Activated B cell treated with CpG ODN at 0.5 μM for 24 hours (primary cell): ENCODE results near the gene MUC5B. TPM values are rescaled to one million over a fixed set of nuclear protein-coding genes. Genes with fewer than 3 reads are reported as not detected.

Experiments used
- ATAC-seq: fragments of 200-7000 bp; cut with Tn5 transposase; one replicate; pipeline ENCODE4 v1.10.0; 2021; ENCODE audit warnings: low read depth, mild to moderate bottlenecking, moderate library complexity
- CTCF ChIA-PET: fragments of 350-600 bp; sonication (Branson Sonifier 250); formaldehyde crosslinking; loops from one replicate; lab custom pipeline; 2021; ENCODE audit warnings: antibody characterized with exemption; lab: Charles Lee
- POLR2A ChIA-PET: fragments of 350-600 bp; sonication (Branson Sonifier 250); formaldehyde crosslinking; loops from one replicate; lab custom pipeline; 2021; ENCODE audit warnings: antibody characterized with exemption; lab: Charles Lee
- DNase-seq: peaks from one replicate; pipeline ENCODE4 v3.0.0; 2022
- H3K27ac Mint-ChIP-seq: one replicate; pipeline ENCODE4 v1.8.0; 2020; ENCODE audit warnings: mixed read lengths
- H3K27me3 Mint-ChIP-seq: one replicate; pipeline ENCODE4 v1.8.0; 2021; ENCODE audit warnings: mixed read lengths
- H3K36me3 Mint-ChIP-seq: one replicate; pipeline ENCODE4 v1.8.0; 2021; ENCODE audit warnings: low read depth, mixed read lengths
- H3K4me1 Mint-ChIP-seq: one replicate; pipeline ENCODE4 v1.8.0; 2021; ENCODE audit warnings: mixed read lengths
- H3K4me3 Mint-ChIP-seq: one replicate; pipeline ENCODE4 v1.8.0; 2020; ENCODE audit warnings: mild to moderate bottlenecking, mixed read lengths
- H3K9me3 Mint-ChIP-seq: one replicate; pipeline ENCODE4 v1.8.0; 2020; ENCODE audit warnings: mixed read lengths
- CTCF ChIP-seq: fragments of 200-600 bp; IDR thresholded peaks from one replicate; pipeline ENCODE4 v1.8.0; 2022; ENCODE audit warnings: antibody characterized with exemption, mild to moderate bottlenecking
- intact Hi-C: fragments of 100-400 bp; cut with micrococcal nuclease; formaldehyde crosslinking; loops from one replicate; pipeline ENCODE4 v1.15.1; 2024
- total RNA-seq: library from RNA; stranded (reverse); gene quantifications from 2 replicates; pipeline ENCODE4 v1.2.3, GENCODE V29; 2022

The MUC5B gene
- total RNA-seq, 1 donor from 2014 or later: not detected

GRCh38 chr11:1230456-1231395 lies 7.9 kb downstream of the MUC5B start:
- CTCF ChIA-PET: no interaction called here
- no peak for DNase-seq
- H3K27me3 Mint-ChIP-seq: no peaks in the 10 kb centered on the region

GRCh38 chr11:1231396-1232020 lies 8.6 kb downstream of the MUC5B start:
- Mint-ChIP-seq H3K27ac (no peak overlapping the region), H3K4me3 (no peak overlapping the region), H3K9me3 (no peaks in the 10 kb centered on the region), H3K27me3 (no peaks in the 10 kb centered on the region), H3K36me3 (no peaks in the 10 kb centered on the region), H3K4me1 (no peaks in the 10 kb centered on the region)
- no peak for TF ChIP-seq CTCF
- intact Hi-C loops: no loop called here
- ATAC-seq (no peak), DNase-seq (no peak)
- ChIA-PET CTCF (no interaction called here), POLR2A (no interaction called here)

More at GRCh38 chr11:1230456-1231395, 7.9 kb downstream of the MUC5B start:
- intact Hi-C loops: no loop called here
- H3K4me3 Mint-ChIP-seq: no peak overlapping the region
- H3K9me3 Mint-ChIP-seq: no peaks in the 10 kb centered on the region
- H3K4me1 Mint-ChIP-seq: no peaks in the 10 kb centered on the region
- no peak for ATAC-seq
- POLR2A ChIA-PET: no interaction called here
- no peaks in the 10 kb centered on the region for H3K36me3 Mint-ChIP-seq
- no peak overlapping the region for H3K27ac Mint-ChIP-seq
- no peak for TF ChIP-seq CTCF

GRCh38 chr11:1232021-1232882 lies 9.4 kb downstream of the MUC5B start:
- no peak for ATAC-seq

GRCh38 chr11:1232883-1233321 lies 10.0 kb downstream of the MUC5B start:
- no peaks in the 10 kb centered on the region for H3K27me3 Mint-ChIP-seq
- DNase-seq (no peak), ATAC-seq (no peak)
- H3K27ac Mint-ChIP-seq: no peak overlapping the region
- intact Hi-C loops: no loop called here
- H3K4me1 Mint-ChIP-seq: no peaks in the 10 kb centered on the region
- no peak for TF ChIP-seq CTCF
- no peak overlapping the region for H3K4me3 Mint-ChIP-seq
- H3K36me3 Mint-ChIP-seq: no peaks in the 10 kb centered on the region
- H3K9me3 Mint-ChIP-seq: no peaks in the 10 kb centered on the region
- ChIA-PET POLR2A (no interaction called here), CTCF (no interaction called here)

More at GRCh38 chr11:1232021-1232882, 9.4 kb downstream of the MUC5B start:
- H3K27ac Mint-ChIP-seq: no peak overlapping the region
- DNase-seq: no peak
- H3K4me3 Mint-ChIP-seq: no peak overlapping the region
- H3K9me3 Mint-ChIP-seq: no peaks in the 10 kb centered on the region
- no peaks in the 10 kb centered on the region for H3K27me3 Mint-ChIP-seq
- no peaks in the 10 kb centered on the region for H3K36me3 Mint-ChIP-seq
- no peaks in the 10 kb centered on the region for H3K4me1 Mint-ChIP-seq
- intact Hi-C loops: no loop called here
- TF ChIP-seq CTCF: no peak
- POLR2A ChIA-PET: no interaction called here
- CTCF ChIA-PET: no interaction called here
